ENCODE results near the gene NUMA1. TPM values are rescaled to one million over a fixed set of nuclear protein-coding genes. Genes with fewer than 3 reads are reported as not detected.

The NUMA1 gene
- polyA plus RNA-seq, 1 donor from 2014 or later, result 116 TPM

DNA sequence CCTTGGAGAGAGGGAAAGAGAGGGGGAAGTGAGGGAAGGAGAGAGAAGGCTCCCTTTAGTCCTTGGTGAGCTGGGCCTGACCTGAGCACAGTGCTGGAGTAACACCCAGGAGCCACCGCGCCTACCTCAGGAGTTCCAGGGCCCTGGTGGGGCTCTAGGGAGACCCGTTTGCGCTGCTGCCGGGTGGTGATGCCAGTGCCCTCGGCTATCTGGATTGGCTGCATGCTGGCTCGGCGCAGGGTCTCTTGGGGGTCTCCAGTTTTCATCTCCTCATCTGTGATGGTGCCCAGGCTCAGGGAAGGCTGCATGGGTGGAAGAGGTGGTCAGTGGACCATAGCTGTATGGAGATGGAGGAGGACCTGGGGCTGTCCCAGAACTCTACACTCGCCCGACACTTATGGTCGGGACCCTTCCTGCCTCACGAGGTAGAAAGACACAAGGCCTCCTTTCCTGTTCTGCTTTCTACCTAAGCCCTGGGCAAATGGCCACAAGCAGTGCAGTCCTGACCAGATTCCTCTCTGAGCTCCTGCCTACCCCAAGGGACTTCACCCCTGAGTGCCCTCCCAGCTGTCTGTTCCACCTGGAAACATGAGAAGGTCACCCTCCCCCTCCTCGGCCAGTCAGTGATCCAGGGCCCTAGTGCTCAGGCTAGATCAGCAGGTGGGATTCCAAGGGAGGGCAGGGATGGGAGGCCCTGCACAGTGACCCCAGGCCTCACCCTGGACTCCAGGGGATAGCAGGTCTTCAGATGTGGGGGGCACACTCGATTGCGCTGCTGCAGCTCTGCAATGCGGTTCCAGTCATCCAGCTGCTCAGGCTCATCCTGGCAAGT lies 75.6 kb downstream of the NUMA1 start:
- H3K9ac ChIP-seq (ENCODE audit: low read length), result no peak overlapping the region
- H3K4me2 ChIP-seq (ENCODE audit: low read length), result no peak overlapping the region
- H3K36me3 ChIP-seq (ENCODE audit: insufficient read depth, low read length), result peaks cover 7% of the 10 kb centered on the region
- H3F3A ChIP-seq (ENCODE audit: insufficient read depth, low read length, poor library complexity, severe bottlenecking), result no peaks in the 10 kb centered on the region
- H3K9me3 ChIP-seq (ENCODE audit: low read length), result no peaks in the 10 kb centered on the region
- H3K27me3 ChIP-seq (ENCODE audit: insufficient read depth, low read depth, low read length), result no peaks in the 10 kb centered on the region
- no peaks in the 10 kb centered on the region for H3K9me2 ChIP-seq (ENCODE audit: insufficient read depth, low read length)
- no peak overlapping the region for H3K27ac ChIP-seq (ENCODE audit: low read length)
- no peaks in the 10 kb centered on the region for H4K20me1 ChIP-seq (ENCODE audit: insufficient read depth)
- no peak overlapping the region for H2AFZ ChIP-seq (ENCODE audit: low read depth, low read length)
- H3K79me2 ChIP-seq (replicated peaks; ENCODE audit: insufficient read depth, low read length), result no peaks in the 10 kb centered on the region
- H3K4me3 ChIP-seq (ENCODE audit: low read length), result no peak overlapping the region
- TF ChIP-seq EP300 (conservative IDR thresholded peaks at IDR 0.05; ENCODE audit: poor library complexity, severe bottlenecking) (no peak), SMC3 (conservative IDR thresholded peaks at IDR 0.05; ENCODE audit: poor library complexity) (no peak), EZH2 (IDR thresholded peaks at IDR 0.05; ENCODE audit: borderline replicate concordance, insufficient read depth, low read length, poor library complexity, severe bottlenecking) (no peak), RAD21 (conservative IDR thresholded peaks at IDR 0.05) (no peak), POLR2AphosphoS5 (IDR thresholded peaks at IDR 0.05) (no peak), TAF1 (IDR thresholded peaks at IDR 0.05; ENCODE audit: low read depth) (no peak), MXI1 (conservative IDR thresholded peaks at IDR 0.05; ENCODE audit: poor library complexity, severe bottlenecking) (no peak)
- TF ChIP-seq, protein P1, sequence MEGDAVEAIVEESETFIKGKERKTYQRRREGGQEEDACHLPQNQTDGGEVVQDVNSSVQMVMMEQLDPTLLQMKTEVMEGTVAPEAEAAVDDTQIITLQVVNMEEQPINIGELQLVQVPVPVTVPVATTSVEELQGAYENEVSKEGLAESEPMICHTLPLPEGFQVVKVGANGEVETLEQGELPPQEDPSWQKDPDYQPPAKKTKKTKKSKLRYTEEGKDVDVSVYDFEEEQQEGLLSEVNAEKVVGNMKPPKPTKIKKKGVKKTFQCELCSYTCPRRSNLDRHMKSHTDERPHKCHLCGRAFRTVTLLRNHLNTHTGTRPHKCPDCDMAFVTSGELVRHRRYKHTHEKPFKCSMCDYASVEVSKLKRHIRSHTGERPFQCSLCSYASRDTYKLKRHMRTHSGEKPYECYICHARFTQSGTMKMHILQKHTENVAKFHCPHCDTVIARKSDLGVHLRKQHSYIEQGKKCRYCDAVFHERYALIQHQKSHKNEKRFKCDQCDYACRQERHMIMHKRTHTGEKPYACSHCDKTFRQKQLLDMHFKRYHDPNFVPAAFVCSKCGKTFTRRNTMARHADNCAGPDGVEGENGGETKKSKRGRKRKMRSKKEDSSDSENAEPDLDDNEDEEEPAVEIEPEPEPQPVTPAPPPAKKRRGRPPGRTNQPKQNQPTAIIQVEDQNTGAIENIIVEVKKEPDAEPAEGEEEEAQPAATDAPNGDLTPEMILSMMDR (IDR thresholded peaks at IDR 0.05; ENCODE audit: poor library complexity, severe bottlenecking), result no peak
- TF ChIP-seq, protein P2, sequence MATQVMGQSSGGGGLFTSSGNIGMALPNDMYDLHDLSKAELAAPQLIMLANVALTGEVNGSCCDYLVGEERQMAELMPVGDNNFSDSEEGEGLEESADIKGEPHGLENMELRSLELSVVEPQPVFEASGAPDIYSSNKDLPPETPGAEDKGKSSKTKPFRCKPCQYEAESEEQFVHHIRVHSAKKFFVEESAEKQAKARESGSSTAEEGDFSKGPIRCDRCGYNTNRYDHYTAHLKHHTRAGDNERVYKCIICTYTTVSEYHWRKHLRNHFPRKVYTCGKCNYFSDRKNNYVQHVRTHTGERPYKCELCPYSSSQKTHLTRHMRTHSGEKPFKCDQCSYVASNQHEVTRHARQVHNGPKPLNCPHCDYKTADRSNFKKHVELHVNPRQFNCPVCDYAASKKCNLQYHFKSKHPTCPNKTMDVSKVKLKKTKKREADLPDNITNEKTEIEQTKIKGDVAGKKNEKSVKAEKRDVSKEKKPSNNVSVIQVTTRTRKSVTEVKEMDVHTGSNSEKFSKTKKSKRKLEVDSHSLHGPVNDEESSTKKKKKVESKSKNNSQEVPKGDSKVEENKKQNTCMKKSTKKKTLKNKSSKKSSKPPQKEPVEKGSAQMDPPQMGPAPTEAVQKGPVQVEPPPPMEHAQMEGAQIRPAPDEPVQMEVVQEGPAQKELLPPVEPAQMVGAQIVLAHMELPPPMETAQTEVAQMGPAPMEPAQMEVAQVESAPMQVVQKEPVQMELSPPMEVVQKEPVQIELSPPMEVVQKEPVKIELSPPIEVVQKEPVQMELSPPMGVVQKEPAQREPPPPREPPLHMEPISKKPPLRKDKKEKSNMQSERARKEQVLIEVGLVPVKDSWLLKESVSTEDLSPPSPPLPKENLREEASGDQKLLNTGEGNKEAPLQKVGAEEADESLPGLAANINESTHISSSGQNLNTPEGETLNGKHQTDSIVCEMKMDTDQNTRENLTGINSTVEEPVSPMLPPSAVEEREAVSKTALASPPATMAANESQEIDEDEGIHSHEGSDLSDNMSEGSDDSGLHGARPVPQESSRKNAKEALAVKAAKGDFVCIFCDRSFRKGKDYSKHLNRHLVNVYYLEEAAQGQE (IDR thresholded peaks at IDR 0.05; ENCODE audit: borderline replicate concordance), result no peak

DNA sequence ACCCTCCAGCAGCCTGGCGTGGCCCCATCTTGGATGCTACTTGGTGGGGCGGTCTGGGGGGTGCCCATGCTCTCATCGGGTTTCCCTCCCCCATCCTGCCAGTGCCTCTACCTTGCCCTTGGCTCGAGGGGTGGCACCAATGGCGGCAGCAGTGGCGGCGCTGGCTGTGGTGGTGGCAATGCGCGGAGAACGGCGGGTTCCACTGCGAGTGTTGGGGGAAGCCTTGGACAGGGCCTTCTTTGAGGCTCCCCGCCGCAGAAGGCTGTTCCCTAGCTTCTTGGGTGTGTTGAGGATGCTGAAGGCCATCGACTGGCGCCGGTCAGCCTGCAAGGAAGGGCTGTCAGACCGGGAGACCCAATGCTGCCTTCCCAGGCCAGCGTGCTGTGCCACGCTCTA lies 76.6 kb downstream of the NUMA1 start:
- Histone ChIP-seq H4K20me1 (ENCODE audit: insufficient read depth) (no peaks in the 10 kb centered on the region), H3F3A (ENCODE audit: insufficient read depth, low read length, poor library complexity, severe bottlenecking) (no peaks in the 10 kb centered on the region), H3K27ac (ENCODE audit: low read length) (no peak overlapping the region), H3K9me3 (ENCODE audit: low read length) (no peaks in the 10 kb centered on the region), H3K4me2 (ENCODE audit: low read length) (no peak overlapping the region), H3K9me2 (ENCODE audit: insufficient read depth, low read length) (no peaks in the 10 kb centered on the region), H3K4me3 (ENCODE audit: low read length) (no peak overlapping the region), H3K79me2 (replicated peaks; ENCODE audit: insufficient read depth, low read length) (no peaks in the 10 kb centered on the region), H3K36me3 (ENCODE audit: insufficient read depth, low read length) (peaks cover 7% of the 10 kb centered on the region), H3K27me3 (ENCODE audit: insufficient read depth, low read depth, low read length) (no peaks in the 10 kb centered on the region), H3K9ac (ENCODE audit: low read length) (no peak overlapping the region), H2AFZ (ENCODE audit: low read depth, low read length) (no peak overlapping the region)
- TF ChIP-seq, protein P2 (IDR thresholded peaks at IDR 0.05; ENCODE audit: borderline replicate concordance), result no peak
- TF ChIP-seq TAF1 (IDR thresholded peaks at IDR 0.05; ENCODE audit: low read depth) (no peak), RAD21 (conservative IDR thresholded peaks at IDR 0.05) (no peak), POLR2AphosphoS5 (IDR thresholded peaks at IDR 0.05) (no peak), EP300 (conservative IDR thresholded peaks at IDR 0.05; ENCODE audit: poor library complexity, severe bottlenecking) (no peak), SMC3 (conservative IDR thresholded peaks at IDR 0.05; ENCODE audit: poor library complexity) (no peak), MXI1 (conservative IDR thresholded peaks at IDR 0.05; ENCODE audit: poor library complexity, severe bottlenecking) (no peak), EZH2 (IDR thresholded peaks at IDR 0.05; ENCODE audit: borderline replicate concordance, insufficient read depth, low read length, poor library complexity, severe bottlenecking) (no peak)
- TF ChIP-seq, protein P1 (IDR thresholded peaks at IDR 0.05; ENCODE audit: poor library complexity, severe bottlenecking), result no peak
